GM19351 (cell line): ENCODE data around the gene XXYLT1.

Source experiments
- ATAC-seq: cut with Tn5 transposase; IDR thresholded peaks from one replicate; pipeline ENCODE4 v1.9.1; 2021; ENCODE audit warnings: mild to moderate bottlenecking, moderate library complexity; ENCODE audit not compliant: unreplicated experiment

XXYLT1 gene

DNA sequence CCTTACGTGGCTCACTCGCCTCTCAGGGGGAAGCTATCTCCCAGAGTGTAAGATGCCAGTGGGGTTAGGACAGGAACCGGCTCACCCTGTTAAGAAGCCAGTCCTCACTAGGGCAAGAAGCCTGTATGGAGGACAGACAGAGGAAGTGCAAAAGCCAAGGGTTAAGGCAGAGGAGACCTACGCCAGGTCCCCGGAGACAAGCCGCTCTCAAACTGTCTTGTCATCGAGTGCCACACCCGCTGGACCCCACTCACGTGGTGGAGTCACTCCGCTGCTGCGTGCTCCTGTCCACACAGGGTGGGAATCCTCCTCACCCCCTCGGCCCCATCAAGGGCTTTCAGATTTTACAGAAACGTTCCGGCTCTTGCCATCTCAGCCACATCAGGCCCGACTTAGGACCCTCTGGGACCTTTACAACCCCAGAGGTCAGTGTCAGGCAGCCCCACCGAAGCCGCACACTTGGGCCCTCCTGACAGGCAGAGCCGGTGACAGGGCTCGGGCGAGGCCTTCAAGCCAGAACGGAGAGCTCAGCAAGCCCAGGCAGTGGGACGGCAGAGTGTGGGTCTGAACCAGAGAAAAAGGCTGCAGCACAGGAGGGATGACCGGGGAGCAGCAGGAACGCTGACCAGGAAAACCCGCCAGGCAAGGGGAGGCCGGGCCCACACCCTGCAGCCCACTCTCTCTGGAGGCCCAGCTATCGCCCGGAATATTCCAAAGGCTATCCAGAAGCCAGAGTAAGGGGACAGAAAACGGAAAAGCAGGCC, 61.7 kb downstream of the XXYLT1 start:
- ATAC-seq, result no peak

DNA sequence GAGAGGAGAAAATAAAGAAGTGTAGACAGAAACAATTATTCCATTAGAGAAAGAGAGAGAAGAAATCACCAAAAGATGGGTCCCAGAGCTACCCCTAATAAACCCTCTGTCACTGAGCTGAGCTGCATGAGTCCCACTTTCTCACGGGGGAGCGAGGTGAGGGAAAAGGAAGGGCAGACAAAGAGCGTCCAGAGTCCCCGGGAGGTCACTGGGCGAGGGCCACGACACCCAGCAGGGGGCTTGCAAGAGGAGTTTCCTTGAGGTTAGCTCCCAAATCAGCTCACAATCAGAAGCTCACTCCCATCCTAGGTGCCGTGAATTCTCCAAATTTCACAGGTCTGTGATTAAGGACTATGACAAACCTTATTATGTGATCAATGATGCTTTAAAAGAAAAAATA, 62.3 kb downstream of the XXYLT1 start:
- ATAC-seq, result peak; percentile 8

DNA sequence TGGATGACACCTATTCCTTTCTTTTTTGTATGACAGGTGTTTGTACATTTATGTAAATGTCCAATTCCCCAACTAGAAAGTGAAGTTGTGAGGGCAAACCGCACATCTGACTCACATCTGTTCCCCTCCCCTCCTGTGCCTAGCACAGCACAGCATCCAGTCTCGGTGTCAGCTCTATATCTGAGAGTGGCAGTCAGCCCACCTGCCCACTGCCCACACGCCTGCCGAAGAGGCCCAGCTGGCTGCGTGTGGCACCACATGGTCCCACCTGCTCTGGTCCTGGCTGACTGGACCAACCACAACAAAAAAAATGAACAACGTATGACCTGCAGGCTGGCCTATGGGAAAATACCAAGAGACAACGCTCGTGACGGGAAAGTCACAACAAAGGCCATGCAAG, 62.8 kb downstream of the XXYLT1 start:
- ATAC-seq, result peak; percentile 92

DNA sequence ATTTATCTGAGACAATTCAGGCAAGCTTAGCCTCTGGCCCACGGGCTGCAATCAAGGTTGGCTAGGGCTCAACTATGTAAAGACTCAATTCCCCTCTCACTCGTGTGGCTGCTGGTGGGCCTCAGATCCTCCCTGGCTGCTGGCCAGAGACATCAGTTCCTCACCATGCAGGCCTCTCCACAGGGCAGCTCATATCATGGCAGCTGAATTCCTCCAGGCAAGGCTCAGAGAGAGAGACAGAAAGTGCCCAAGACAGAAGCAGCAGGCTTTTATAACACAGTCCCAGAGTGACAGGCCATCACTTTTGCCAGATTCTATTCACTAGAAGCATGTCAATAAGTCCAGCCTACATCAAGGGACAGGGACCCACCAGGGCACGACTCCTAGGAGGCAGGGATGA, 63.2 kb downstream of the XXYLT1 start:
- peak; percentile 37 for ATAC-seq

DNA sequence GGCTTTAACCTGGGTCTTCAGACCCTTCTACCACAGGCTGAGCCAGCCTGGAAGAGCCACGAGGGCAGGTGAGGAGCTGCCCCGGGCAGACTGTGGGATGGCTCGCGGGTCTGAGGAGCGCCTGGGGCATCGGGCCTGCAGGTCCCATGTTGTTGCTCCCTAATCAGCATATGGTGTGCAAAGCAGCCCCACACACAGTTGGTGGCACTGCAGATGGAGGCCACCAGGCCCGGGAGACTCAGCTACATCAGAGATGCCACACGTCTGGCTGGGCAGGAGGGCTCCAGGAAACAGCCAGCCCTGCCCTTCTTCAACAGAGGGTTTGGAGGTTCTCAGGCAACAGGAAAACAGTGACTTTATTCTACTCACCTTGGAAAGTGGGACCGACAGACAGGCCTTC, 63.9 kb downstream of the XXYLT1 start:
- ATAC-seq, result no peak

DNA sequence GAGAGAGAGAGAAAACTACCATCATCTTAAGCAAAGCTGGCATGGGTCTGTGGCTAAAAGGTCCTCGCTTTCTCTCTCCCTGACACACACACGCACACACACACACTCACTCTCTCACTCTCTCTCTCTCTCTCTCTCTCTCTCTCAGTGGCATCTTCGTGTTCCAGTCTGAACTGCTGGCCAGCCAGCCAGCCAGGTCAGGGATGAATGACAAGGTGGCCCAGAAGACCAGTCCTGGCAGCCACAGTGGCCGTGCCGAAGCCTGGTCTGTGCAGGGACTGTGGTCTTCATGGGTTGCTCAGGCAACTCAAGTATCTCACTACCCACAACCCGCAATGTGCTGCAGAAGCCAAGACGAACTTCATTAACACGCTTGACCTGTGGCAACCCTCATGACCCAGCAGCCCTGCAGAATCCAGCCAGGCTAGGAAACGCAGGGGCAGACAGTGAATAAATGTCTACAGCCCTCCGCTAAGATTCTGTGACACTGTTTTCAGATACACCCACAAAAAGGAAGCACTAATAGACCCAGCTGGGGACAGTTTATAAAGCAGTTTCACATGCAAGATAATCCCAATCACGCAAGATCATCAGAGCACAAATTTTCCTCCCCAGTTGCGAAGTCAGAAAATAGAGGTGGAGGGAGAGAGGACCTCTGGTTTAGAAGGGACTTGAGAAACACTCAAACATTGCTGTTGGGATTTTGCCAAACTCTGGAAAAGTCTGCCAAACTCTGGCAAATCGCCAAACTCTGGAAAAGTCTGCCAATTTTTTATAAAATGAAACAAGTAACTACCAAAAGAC, 66.4 kb downstream of the XXYLT1 start:
- no peak for ATAC-seq

DNA sequence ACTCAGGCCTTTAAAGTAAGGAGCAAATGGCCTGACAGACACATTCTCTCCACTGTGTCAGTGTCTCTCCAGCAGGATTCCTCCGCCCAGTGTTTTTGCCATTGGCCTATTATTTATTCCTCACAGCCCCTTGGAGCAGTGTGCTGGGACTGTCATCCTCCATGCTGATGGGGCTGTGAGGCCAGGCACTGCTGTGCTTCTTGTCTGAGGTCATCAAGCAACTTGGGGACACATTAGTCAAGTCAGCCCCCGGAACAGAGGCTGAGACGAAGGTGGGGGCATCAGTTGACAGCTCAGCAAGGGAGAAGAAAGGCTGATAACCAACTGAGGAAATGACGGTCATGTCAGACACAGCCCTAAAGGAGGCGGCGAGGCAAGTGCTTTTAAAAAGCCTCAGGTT, 67.4 kb downstream of the XXYLT1 start:
- ATAC-seq, result no peak

DNA sequence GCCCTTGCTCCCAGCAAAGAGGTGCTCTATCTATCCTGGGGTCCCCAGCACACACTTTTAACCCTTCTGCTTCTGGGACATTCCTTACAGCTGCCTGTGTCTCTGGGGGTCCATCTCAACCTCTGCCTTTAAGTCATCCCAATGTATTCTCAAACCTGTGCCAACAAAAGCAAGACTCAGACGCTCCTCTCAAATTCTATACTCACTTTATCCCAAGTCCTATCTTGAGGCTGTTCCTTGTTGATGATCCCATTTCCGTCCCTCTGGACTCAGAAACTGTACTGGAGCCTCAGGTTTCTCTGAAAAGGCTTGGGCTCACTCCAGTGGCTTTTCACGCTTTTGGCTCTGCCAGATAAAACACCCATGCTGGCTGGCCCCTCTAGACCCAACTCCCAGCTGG, 69.7 kb downstream of the XXYLT1 start:
- no peak for ATAC-seq

DNA sequence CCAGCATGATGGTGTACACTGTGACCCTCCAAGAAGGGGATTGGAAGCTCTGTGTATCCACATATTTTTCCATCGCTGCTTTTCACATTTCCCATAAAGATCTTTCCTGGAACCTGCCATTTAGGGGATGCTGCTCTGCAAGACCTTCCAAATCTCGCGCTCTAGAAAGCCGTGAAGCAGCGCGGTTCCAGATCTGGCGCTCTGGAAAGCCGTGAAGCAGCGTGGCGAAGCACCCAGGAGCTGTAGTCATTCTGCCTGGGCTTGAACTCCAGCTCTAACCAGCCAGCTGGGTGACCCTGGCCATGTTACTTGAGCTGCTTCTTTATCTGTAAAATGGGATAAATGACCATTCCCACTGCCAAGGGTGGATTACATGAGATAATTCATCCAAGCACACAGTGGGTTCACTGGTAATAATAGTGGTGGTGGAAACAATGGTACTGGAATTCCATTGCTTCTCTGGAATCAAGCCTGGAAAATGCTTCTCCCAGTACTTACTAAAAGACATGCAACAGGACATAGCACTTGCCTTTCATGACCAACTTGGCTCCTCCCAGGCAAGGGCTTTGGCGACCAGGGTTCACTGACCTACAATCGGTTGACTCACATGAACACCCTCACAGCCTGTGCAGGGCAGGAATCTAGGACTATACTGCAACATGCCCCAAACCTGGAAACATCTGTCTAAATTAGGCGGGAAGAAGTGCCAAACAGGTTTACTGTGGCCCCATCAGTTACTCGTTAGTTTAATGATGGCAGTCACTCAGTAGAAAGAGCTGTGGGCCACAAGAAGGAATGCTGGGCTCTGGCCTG, 70.7 kb downstream of the XXYLT1 start:
- ATAC-seq, result no peak

DNA sequence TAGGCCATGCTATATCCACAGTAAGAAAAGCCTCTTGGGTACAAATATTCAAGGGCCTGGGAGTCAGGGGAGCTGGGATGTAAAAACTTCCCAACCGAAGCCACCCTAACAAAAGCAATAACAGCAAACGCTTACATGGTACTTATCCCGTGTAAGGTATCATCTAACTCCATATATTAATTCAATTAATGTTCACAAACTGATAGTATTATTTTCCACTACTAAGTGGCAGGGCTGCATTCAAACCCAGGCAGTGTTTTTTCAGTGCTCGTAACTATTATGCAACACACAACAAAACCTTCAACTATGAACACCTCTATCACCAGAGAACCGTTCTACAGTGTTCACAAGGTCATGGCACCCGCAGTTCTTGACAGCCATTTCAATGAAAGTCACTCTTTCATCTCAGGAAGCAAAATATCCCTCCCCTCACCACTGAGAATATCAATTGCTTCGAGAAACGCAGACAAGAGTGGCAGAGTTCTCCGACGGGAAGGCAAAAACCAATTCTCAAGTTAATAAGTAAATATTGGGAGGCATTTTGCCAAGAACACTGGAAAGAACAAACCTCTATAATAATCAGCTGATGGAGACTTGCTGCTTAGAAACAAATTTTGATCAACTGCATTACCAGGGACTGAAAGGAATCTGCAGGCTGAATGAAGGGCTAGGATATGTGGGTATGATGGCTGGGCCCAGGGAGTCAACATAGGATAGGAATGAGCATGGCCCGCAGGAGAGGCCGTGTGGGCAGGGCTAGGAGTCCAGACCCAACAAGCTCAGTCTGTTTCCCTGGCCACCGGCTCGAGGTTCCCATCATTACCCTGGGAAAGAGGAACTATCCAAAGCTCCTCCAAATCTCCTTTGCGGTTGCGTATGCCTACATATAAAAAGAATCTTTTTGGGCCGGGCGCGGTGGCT, 72.3 kb downstream of the XXYLT1 start:
- no peak for ATAC-seq

DNA sequence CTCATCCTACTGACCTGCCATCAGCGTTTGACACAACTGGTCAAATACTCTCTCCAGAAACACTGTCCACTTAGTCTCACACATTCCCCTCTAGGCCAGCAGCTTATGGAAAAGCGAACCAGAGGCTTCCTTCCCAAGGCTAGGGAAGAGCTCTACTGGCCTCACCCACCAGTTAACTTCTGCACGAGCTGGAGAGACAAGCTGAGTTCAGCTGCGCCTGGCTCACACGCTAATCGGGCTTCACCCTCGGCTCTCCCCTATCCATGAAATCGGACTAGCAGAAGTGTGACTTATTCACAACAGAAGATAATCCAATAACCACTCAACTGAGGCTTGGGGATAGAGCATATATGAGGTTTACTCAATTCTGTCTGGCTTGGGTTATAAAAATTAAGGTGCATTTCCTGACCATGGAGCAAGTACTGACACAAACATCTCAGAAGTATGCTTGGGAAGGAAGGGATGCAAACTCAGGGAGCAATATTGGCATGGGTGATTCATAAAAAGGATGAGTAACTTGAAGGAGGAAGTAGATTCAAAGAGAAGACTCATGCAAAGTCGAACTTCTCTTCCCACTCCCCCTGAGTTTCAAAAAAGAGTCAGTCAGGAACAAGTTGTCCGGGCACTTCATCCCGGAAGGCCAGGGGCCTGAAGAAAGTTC, 73.1 kb downstream of the XXYLT1 start:
- no peak for ATAC-seq

DNA sequence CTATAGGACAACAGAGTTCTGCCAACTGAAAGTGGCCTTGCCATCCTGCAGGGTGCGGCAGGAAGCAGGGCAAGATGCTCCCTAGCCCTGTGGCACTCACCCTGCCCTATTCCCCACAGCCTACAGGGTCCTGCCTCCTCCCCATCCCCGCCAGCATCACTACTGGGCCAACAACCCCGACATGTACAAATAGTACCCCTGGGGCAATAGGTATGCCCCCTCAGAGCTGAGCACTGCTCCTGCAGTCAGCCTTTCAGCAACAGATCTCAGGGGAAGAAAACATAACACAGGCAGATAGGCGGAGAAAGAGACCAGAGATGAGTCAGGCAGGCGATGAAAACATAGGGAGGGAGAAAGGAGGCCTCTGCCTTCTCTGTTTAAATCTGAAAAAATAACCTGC, 74.7 kb downstream of the XXYLT1 start:
- no peak for ATAC-seq

DNA sequence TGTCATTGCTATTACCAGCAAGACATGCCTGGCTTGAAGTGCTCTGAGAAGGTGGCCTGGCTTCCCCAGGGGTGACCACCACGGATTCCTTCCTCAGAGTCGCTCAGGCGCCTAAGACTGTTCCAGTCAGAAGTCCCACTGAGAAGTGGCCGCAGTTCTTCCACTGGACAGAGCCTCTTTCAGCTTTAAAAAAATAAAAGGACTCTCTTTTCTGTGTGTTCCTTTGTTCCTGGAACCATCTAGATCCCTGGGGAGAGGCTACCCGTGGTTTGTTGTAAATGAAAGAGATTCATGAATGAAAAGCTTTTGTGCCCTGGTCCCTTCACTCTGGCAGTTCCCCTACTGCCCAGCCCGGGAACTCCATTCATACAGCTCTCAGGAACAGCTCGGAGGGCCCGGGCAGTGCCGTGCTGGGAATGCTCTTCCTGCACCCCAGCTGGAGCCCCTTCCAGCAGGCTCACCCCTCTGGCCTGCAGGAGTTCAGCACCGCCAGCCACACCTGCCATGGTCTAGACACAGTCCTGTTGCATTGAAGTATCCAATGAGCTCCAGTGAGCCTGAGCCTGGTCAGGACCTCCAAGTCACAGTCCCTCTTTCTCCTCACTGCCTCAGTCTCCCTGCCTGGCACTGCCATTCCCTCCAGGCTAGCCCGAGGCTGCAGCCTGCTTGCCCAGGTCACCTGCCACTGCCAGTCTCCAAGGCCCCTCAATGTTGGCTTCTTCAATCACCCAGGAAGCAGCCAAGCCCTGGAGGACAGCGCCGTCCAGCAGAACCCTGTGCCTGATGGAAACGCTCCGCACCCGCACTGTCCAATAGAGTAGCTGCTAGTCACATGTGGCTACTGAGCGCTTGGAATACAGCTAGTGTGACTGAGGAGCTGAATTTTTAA, 75.4 kb downstream of the XXYLT1 start:
- no peak for ATAC-seq

DNA sequence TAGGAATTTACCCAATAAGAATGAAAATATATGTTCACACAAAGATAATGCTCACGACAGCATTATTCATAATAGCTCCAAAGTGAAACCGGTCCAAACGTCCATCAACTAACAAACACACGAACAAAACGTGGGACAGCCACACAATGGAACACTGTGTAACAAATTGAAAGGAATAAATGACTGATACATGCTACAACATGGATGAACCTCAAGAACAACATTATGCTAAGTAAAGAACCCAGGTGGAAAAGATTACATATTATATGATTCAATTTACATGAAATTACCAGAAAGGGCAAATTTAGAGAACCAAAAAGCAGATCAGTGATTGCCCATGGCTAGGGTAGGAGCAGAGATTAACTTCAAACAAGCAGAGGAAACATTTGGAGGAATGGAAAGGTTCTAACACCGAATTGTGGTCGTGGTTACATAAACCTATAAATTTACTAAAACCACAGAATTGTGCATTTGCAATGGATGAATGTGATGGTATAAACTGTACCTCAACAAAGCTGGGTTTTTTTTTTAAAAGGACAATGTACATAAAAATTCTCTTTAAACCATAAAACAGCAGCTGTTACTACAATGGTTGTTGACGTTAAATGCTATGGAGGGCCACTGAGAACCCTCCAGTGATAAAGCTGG, 76.3 kb downstream of the XXYLT1 start:
- ATAC-seq, result no peak

DNA sequence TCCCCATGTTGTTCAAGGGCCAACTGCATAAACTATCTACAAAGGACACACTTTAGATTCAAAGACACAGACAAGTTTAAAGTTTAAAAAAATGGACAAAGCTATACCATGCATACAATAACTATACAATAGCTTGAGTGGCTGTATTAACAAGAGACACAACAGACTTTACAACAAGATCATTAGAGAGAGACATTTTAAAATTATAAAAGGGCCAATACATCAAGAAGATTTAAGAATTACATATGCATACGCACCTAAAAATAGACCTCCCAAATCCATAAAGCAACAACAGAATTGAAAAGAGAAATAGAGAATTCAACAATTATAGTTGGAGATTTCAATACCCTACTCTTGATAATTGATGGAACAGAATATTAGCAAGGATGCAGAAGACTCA, 79.4 kb downstream of the XXYLT1 start:
- no peak for ATAC-seq

DNA sequence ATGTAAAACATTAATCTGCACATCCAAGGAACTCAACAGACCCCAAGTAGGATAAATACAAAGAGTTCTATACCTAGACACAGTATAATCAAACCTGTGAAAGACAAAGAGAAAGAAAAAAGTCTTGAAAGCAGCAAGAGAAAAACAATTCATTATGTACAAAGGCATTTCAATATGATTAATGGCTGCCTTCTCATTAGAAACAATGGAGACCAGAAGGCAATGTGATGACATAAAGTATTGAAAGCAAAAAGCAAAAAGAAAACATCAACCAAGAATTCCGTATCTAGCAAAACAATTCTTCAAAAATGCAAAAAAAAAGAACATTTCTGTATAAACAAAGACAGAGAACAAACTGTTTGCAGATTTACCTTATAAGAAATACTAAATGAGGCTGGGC, 81.1 kb downstream of the XXYLT1 start:
- no peak for ATAC-seq

DNA sequence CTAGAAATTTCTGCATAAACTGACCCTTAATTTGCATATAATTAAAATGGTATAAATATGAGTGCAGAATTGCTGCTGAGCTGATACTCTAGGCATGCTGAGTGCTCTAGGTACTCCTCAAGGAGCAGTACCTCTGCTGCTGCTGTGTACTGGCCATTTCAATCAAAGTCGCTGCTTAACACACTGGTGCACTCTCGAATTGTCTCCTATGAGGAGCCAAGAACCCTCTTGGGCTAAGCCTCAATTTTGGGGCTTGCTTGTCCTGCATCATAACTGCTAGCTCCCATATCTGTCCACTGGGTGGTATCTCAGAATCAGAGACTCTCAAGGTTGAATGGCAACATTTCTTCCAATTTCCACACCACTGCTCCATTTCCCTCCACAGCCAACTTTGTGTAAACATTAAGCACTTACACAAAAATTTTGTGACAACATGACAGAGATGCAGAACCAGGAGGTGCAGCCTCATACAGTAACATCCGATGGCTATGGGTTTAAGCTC, 82.5 kb downstream of the XXYLT1 start:
- no peak for ATAC-seq
